ENCODE results near the gene NOTCH2. TPM values are rescaled to one million over a fixed set of nuclear protein-coding genes. Genes with fewer than 3 reads are reported as not detected.
A peak's percentile ranks its signal among the peaks of the same experiment; 100 is the strongest.

The NOTCH2 gene
- polyA plus RNA-seq, 3 donors: 47.3 to 108 (median 86.6) TPM

GRCh38 chr1:119937198-119937597, 132.3 kb downstream of the NOTCH2 start:
- Mint-ChIP-seq H3K4me1 (no peaks in the 10 kb centered on the region), H3K27me3 (ENCODE audit: low read depth in 3 of 3) (no peaks in the 10 kb centered on the region), H3K4me3 (no peak overlapping the region), H3K9me3 (peaks cover 6 to 24% (median 16%) of the 10 kb centered on the region in 7 donors), H3K36me3 (peaks cover 88 to 98% of the 10 kb centered on the region in 2 donors), H3K27ac (no peak overlapping the region)
- Histone ChIP-seq H3K9me3 (replicated peaks in 1 of 2; ENCODE audit: control insufficient read depth in 1 of 2, insufficient read depth in 1 of 2, low read length in 2 of 2) (peaks cover 8 to 21% of the 10 kb centered on the region in 2 donors), H3K36me3 (replicated peaks in 1 of 2; ENCODE audit: control insufficient read depth in 1 of 2, insufficient read depth in 2 of 2, low read length in 2 of 2) (peaks cover 95 to 100% of the 10 kb centered on the region in 2 donors), H4K20me1 (ENCODE audit: insufficient read depth, low read length) (peaks cover 99% of the 10 kb centered on the region), H3K79me2 (ENCODE audit: insufficient read depth, low read length) (peaks cover 9% of the 10 kb centered on the region), H3K4me3 (replicated peaks in 1 of 3; ENCODE audit: low read depth in 2 of 3, low read length in 3 of 3) (no peak overlapping the region), H3K27ac (ENCODE audit: low read depth in 1 of 2, low read length in 2 of 2) (no peak overlapping the region), H3K4me1 (ENCODE audit: control insufficient read depth in 1 of 2, insufficient read depth in 2 of 2, low read length in 2 of 2) (no peaks in the 10 kb centered on the region), H3K4me2 (replicated peaks; ENCODE audit: extremely low read depth, low read length, poor library complexity, severe bottlenecking) (no peak overlapping the region), H2AFZ (ENCODE audit: insufficient read depth, low read depth, low read length, poor library complexity, severe bottlenecking) (no peak overlapping the region), H3K9ac (ENCODE audit: insufficient read depth, low read length, poor library complexity, severe bottlenecking) (no peak overlapping the region), H3K27me3 (ENCODE audit: control insufficient read depth in 2 of 2, insufficient read depth in 2 of 2, low read length in 2 of 2) (no peaks in the 10 kb centered on the region)
- no peak for TF ChIP-seq CTCF (IDR thresholded peaks at IDR 0.05)
- WGBS (ENCODE audit: insufficient coverage): 100% methylated on average over 4 of the region's 5 CpGs
- intact Hi-C loops (cut with micrococcal nuclease): no loop called here
- DNase-seq: no peak

- Histone ChIP-seq H3K27ac (ENCODE audit: low read depth in 1 of 2, low read length in 2 of 2) (no peak overlapping the region), H4K20me1 (ENCODE audit: insufficient read depth, low read length) (peaks cover 97% of the 10 kb centered on the region), H3K9ac (ENCODE audit: insufficient read depth, low read length, poor library complexity, severe bottlenecking) (no peak overlapping the region), H3K4me1 (ENCODE audit: control insufficient read depth in 1 of 2, insufficient read depth in 2 of 2, low read length in 2 of 2) (no peaks in the 10 kb centered on the region), H3K36me3 (replicated peaks in 1 of 2; ENCODE audit: control insufficient read depth in 1 of 2, insufficient read depth in 2 of 2, low read length in 2 of 2) (peaks cover 90 to 95% of the 10 kb centered on the region in 2 donors), H3K9me3 (replicated peaks in 1 of 2; ENCODE audit: control insufficient read depth in 1 of 2, insufficient read depth in 1 of 2, low read length in 2 of 2) (peaks cover 8 to 21% of the 10 kb centered on the region in 2 donors), H3K4me2 (replicated peaks; ENCODE audit: extremely low read depth, low read length, poor library complexity, severe bottlenecking) (no peak overlapping the region), H3K27me3 (ENCODE audit: control insufficient read depth in 2 of 2, insufficient read depth in 2 of 2, low read length in 2 of 2) (no peaks in the 10 kb centered on the region), H3K4me3 (replicated peaks in 1 of 3; ENCODE audit: low read depth in 2 of 3, low read length in 3 of 3) (no peak overlapping the region), H3K79me2 (ENCODE audit: insufficient read depth, low read length) (peaks cover under 1% of the 10 kb centered on the region), H2AFZ (ENCODE audit: insufficient read depth, low read depth, low read length, poor library complexity, severe bottlenecking) (no peak overlapping the region)
- no CpG with 5 or more reads among the region's 2 CpGs for WGBS (ENCODE audit: insufficient coverage)
- Mint-ChIP-seq H3K9me3 (peaks cover 6 to 25% (median 16%) of the 10 kb centered on the region in 7 donors), H3K27me3 (ENCODE audit: low read depth in 3 of 3) (no peaks in the 10 kb centered on the region), H3K4me3 (no peak overlapping the region), H3K27ac (peak overlapping the region in 1 of 7 donors; percentile 12), H3K4me1 (no peaks in the 10 kb centered on the region), H3K36me3 (peaks cover 83 to 94% of the 10 kb centered on the region in 2 donors)
- no peak for TF ChIP-seq CTCF (IDR thresholded peaks at IDR 0.05)
- DNase-seq: no peak
- intact Hi-C loops (cut with micrococcal nuclease): no loop called here
These were observed 133.5 kb downstream of the NOTCH2 start for GRCh38 chr1:119935915-119936314.
